Gastrocnemius medialis (tissue), 4 donors: ENCODE results near the gene LDLRAD3. TPM values are rescaled to one million over a fixed set of nuclear protein-coding genes. Genes with fewer than 3 reads are reported as not detected.

ENCODE experiments used
- ATAC-seq, 2 donors: fragments of 150-250 bp; one replicate each; pipeline ENCODE4 v1.9.1; 2016
- DNase-seq, 2 donors: peaks; one replicate each; pipeline ENCODE4 v3.0.0-alpha.2; 2019
- H3K27ac ChIP-seq, 4 donors: fragments of 200-600 bp; sonication (generic); 1 replicate in 1 of 4; 2 replicates in 3 of 4; pipeline ENCODE4 v1.5.1; 2016 to 2018; ENCODE audit warnings: mild to moderate bottlenecking in 2 of 4, moderate library complexity in 1 of 4
- H3K27me3 ChIP-seq, 3 donors: fragments of 200-600 bp; sonication (generic) in 2 of 3; 1 replicate in 1 of 3; 2 replicates in 2 of 3; pipeline versions ENCODE4 v1.5.1 to v1.6.0; 2016 to 2019; ENCODE audit warnings: mild to moderate bottlenecking in 1 of 3, moderate library complexity in 1 of 3
- H3K36me3 ChIP-seq, 2 donors: fragments of 200-600 bp; sonication (generic) in 1 of 2; one replicate each; pipeline ENCODE4 v1.5.1; 2017 to 2018
- H3K4me1 ChIP-seq, 2 donors: fragments of 200-600 bp; sonication (generic) in 1 of 2; one replicate each; pipeline ENCODE4 v1.5.1; 2016 to 2017; ENCODE audit warnings: mild to moderate bottlenecking in 2 of 2
- H3K4me3 ChIP-seq, 4 donors: fragments of 200-600 bp; sonication (generic) in 3 of 4; 1 replicate in 1 of 4; 2 replicates in 3 of 4; pipeline ENCODE4 v1.5.1; 2016 to 2019; ENCODE audit warnings: mild to moderate bottlenecking in 2 of 4
- H3K9me3 ChIP-seq, 3 donors: fragments of 200-600 bp; sonication (generic) in 2 of 3; 1 replicate in 1 of 3; 2 replicates in 2 of 3; pipeline ENCODE4 v1.5.1; 2016 to 2019
- CTCF ChIP-seq, 5 experiments: fragments of 450-650 bp in 3 of 5; fragments of 200-600 bp in 2 of 5; sonication (generic) in 2 of 5; IDR thresholded peaks in 4 of 5; conservative IDR thresholded peaks in 1 of 5; 1 replicate in 4 of 5; 2 replicates in 1 of 5; pipeline ENCODE4 v1.5.1; 2016 to 2019; ENCODE audit warnings: antibody characterized with exemption in 5 of 5, mild to moderate bottlenecking in 3 of 5, moderate library complexity in 3 of 5
- POLR2A ChIP-seq, 2 donors: fragments of 450-650 bp; IDR thresholded peaks; one replicate each; pipeline ENCODE4 v1.6.1; 2017; ENCODE audit warnings: antibody characterized with exemption in 2 of 2, mild to moderate bottlenecking in 2 of 2, moderate library complexity in 2 of 2
- in situ Hi-C, 4 donors: fragments of 200-750 bp; cut with MboI; loops; one replicate each; pipeline versions ENCODE4 v1.15.0 to v1.8.0; 2017; ENCODE audit warnings: low sequenced_read_pairs in 4 of 4
- intact Hi-C: fragments of 100-400 bp; cut with DNase I; formaldehyde crosslinking; loops from one replicate; pipeline ENCODE4 v1.15.1; 2023; ENCODE audit warnings: low total_unique reads
- total RNA-seq, 4 donors: library from RNA; depleted of rRNA; stranded (reverse); fragments of >200 nt; gene quantifications; one replicate each; pipeline versions ENCODE4 v1.1.0 to v1.2.3, GENCODE V29; 2016

The LDLRAD3 gene
- total RNA-seq, 4 donors from 2014 or later: 6.1 to 12.8 (median 11.8) TPM

GRCh38 chr11:35953081-35953760, 9.4 kb downstream of the LDLRAD3 start:
- Histone ChIP-seq H3K27ac (no peak overlapping the region), H3K4me1 (peaks cover 3 to 17% of the 10 kb centered on the region in 2 donors), H3K4me3 (no peak overlapping the region), H3K9me3 (no peaks in the 10 kb centered on the region), H3K27me3 (no peaks in the 10 kb centered on the region), H3K36me3 (no peaks in the 10 kb centered on the region)
- in situ Hi-C loops: no loop called here
- intact Hi-C loops: loop anchor here (5.0 kb wide), 1 partner anchor 119 kb away; no protein-coding TSS in a partner anchor
- TF ChIP-seq POLR2A (IDR thresholded peaks at IDR 0.05): no peak
- no peak for ATAC-seq
- no peak for DNase-seq

- TF ChIP-seq POLR2A (IDR thresholded peaks at IDR 0.05) (no peak), CTCF (IDR thresholded peaks at IDR 0.05 in 4 of 5, conservative IDR thresholded peaks at IDR 0.05 in 1 of 5) (no peak)
These were observed 10.3 kb downstream of the LDLRAD3 start for GRCh38 chr11:35954205-35954604.

GRCh38 chr11:35955636-35956035, 11.8 kb downstream of the LDLRAD3 start:
- no peaks in the 10 kb centered on the region for H3K27me3 ChIP-seq
- H3K4me3 ChIP-seq: no peak overlapping the region
- DNase-seq (no peak), ATAC-seq (no peak)
- TF ChIP-seq POLR2A (IDR thresholded peaks at IDR 0.05) (no peak), CTCF (IDR thresholded peaks at IDR 0.05 in 4 of 5, conservative IDR thresholded peaks at IDR 0.05 in 1 of 5) (no peak)
- H3K27ac ChIP-seq: no peak overlapping the region
- H3K4me1 ChIP-seq: peaks cover 0 to 17% of the 10 kb centered on the region in 2 donors
- intact Hi-C loops (no loop called here), in situ Hi-C loops (no loop called here)
- H3K36me3 ChIP-seq: no peaks in the 10 kb centered on the region
- H3K9me3 ChIP-seq: no peaks in the 10 kb centered on the region

More at GRCh38 chr11:35954205-35954604, 10.3 kb downstream of the LDLRAD3 start:
- H3K4me1 ChIP-seq: peaks cover 0 to 17% of the 10 kb centered on the region in 2 donors
- in situ Hi-C loops: no loop called here
- no peaks in the 10 kb centered on the region for H3K36me3 ChIP-seq
- H3K9me3 ChIP-seq: no peaks in the 10 kb centered on the region
- no peak overlapping the region for H3K27ac ChIP-seq
- no peak overlapping the region for H3K4me3 ChIP-seq
- intact Hi-C loops: loop anchor here (5.0 kb wide), 1 partner anchor 118 kb away; no protein-coding TSS in a partner anchor
- DNase-seq (no peak), ATAC-seq (no peak)
- no peaks in the 10 kb centered on the region for H3K27me3 ChIP-seq

GRCh38 chr11:35962369-35963138, 18.7 kb downstream of the LDLRAD3 start:
- Histone ChIP-seq H3K36me3 (no peaks in the 10 kb centered on the region), H3K9me3 (no peaks in the 10 kb centered on the region), H3K4me1 (peaks cover 0 to 4% of the 10 kb centered on the region in 2 donors), H3K4me3 (no peak overlapping the region), H3K27ac (no peak overlapping the region), H3K27me3 (no peaks in the 10 kb centered on the region)
- TF ChIP-seq CTCF (IDR thresholded peaks at IDR 0.05 in 4 of 5, conservative IDR thresholded peaks at IDR 0.05 in 1 of 5) (no peak), POLR2A (IDR thresholded peaks at IDR 0.05) (no peak)
- DNase-seq: no peak
- no peak for ATAC-seq
- intact Hi-C loops (no loop called here), in situ Hi-C loops (no loop called here)

- DNase-seq: no peak
- Histone ChIP-seq H3K4me3 (no peak overlapping the region), H3K36me3 (no peaks in the 10 kb centered on the region), H3K27me3 (no peaks in the 10 kb centered on the region), H3K4me1 (peaks cover 0 to 7% of the 10 kb centered on the region in 2 donors), H3K27ac (no peak overlapping the region), H3K9me3 (no peaks in the 10 kb centered on the region)
- no peak for ATAC-seq
- in situ Hi-C loops (no loop called here), intact Hi-C loops (no loop called here)
- TF ChIP-seq CTCF (IDR thresholded peaks at IDR 0.05 in 4 of 5, conservative IDR thresholded peaks at IDR 0.05 in 1 of 5) (no peak), POLR2A (IDR thresholded peaks at IDR 0.05) (no peak)
These were observed 20.0 kb downstream of the LDLRAD3 start for GRCh38 chr11:35963911-35964310.
